OCI-LY1 (cell line): Measurements from ENCODE around the gene CERK.

Source experiments
- CTCF ChIP-seq: fragments of 200-600 bp; sonication (generic), shearing (Covaris generic); IDR thresholded peaks from 2 replicates; pipeline ENCODE4 v1.5.1; 2017; ENCODE audit warnings: mild to moderate bottlenecking, antibody characterized with exemption, low read length, moderate library complexity, mixed read lengths
- EZH2 ChIP-seq: fragments of 200-600 bp; sonication (generic), shearing (Covaris generic); IDR thresholded peaks from 2 replicates; pipeline ENCODE4 v1.8.0; 2017; ENCODE audit warnings: borderline replicate concordance, mixed run types, mild to moderate bottlenecking, antibody characterized with exemption, low read length, moderate library complexity, mixed read lengths

- TF ChIP-seq CTCF (no peak), EZH2 (no peak)
Measured at GRCh38 chr22:46695346-46696228, 42.5 kb downstream of the CERK start.
